GM18517 (cell line): ENCODE data around the gene NCAN.
"Not testable (repeated sequence)": the region's sequence is repeated elsewhere in the genome, so short reads cannot be mapped to it uniquely, and the experiment has no call there.

Experiments
- ATAC-seq: cut with Tn5 transposase; IDR thresholded peaks from one replicate; pipeline ENCODE4 v1.9.1; 2021; ENCODE audit warnings: mild to moderate bottlenecking, moderate library complexity; ENCODE audit not compliant: unreplicated experiment

Gene NCAN

DNA sequence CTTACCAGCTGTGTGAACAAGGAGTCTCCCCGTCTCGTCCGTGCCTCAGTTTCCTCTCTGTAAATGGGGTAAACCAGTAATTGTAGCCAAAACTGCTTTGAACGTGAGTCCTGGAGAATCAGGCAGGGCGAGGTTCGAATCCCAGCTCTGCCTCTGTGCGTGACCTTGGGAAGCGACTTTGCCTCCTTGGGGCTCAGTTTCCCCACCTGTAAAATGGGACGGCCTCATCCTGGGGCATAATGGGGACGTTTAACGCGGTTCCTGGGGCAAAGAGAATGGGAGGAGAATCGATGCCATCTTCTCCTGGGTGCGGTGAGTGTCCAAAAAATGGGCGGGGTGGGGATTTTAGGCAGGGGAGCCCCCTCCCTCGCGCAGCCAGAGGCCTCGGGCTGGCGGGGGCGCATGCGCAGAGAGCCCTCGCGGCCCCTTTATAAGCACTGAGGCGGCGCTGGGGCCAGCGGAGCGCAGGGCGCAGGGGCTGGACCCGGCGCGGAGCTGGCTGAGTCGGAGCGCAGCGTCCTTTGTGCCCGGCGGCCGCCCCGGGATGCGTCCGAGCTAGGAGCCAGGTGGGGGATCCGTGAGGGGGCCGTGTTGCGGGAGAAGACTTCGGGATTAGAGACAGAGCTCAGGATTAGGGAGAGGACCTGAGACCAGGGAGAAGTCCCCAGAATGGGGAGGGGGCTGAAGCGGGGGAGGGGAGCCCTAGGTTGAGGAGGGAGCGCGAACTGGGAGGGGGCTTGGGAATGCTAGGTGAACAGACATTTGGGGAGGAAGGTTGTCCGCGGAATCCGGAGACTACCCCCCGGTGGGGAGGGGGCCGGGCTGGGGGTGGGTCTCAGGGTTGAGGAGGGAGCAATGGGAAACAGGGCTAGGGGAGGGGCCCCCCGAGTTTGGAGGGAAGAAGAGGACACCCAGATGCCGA lies at the start of gene NCAN:
TSS of gene NCAN (plus strand) at position 460 of the 922 bp plus-strand sequence. CDS start 4,996 bp downstream, outside the sequence.
- ATAC-seq = no peak

DNA sequence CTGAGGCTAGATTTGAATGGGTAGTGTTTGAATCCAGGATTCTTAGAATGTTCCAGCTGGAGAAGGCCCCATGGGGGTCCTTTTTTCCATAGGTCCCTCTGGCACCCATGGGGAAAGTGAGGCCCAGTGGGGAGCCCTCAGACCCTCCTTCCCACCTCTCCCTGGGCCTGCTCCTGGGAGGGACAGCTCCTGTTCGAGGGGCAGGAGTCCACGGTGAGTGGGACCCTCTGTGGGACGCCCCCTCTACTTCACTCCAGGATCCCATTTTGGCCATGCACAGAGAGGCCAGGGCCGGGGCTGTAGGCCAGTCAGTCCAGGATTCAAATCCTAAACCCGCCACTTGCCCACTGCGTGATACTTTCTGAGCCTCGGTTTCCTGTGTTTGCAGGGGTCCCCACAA lies 49.3 kb upstream of the NCAN start:
- ATAC-seq = no peak

DNA sequence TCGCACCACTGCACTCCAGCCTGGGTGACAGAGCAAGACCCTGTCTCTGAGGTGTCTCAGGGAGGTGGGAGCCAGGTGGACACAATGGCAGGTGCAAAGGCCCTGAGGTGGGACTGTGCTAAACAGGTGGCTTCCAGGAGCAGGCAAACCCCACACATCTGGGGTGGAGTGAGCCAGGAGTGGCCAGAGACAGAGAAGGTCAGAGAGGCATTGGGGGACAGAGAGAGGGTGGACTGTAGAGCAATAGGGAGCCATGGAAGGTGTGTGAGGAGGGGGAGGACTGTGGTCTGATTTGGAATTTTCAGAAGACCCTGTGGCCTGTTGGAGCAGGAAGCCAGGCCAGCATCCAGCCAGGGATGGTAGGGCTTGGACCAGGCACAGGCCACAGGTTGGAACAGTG lies 46.4 kb upstream of the NCAN start:
- no peak for ATAC-seq

DNA sequence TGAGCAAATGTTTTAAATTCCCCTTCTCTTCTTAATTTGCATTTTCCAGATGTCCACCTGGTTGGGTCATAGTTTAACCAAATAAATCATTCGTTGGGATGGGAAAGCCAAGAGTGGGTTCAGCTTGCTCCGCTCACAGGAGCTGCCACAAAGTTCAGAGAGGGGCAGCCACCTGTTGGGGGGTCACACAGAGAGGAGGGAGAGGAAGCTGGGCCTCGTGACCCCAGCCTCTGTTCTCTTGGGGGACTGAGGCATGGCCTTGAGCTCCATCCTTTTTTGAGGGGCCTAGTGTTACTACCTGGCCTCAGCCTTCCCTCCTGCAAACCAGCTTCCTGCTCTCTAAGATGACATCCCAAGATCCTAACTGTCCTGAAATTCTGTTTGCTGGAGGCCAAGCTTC lies 44.1 kb upstream of the NCAN start:
- ATAC-seq = no peak

DNA sequence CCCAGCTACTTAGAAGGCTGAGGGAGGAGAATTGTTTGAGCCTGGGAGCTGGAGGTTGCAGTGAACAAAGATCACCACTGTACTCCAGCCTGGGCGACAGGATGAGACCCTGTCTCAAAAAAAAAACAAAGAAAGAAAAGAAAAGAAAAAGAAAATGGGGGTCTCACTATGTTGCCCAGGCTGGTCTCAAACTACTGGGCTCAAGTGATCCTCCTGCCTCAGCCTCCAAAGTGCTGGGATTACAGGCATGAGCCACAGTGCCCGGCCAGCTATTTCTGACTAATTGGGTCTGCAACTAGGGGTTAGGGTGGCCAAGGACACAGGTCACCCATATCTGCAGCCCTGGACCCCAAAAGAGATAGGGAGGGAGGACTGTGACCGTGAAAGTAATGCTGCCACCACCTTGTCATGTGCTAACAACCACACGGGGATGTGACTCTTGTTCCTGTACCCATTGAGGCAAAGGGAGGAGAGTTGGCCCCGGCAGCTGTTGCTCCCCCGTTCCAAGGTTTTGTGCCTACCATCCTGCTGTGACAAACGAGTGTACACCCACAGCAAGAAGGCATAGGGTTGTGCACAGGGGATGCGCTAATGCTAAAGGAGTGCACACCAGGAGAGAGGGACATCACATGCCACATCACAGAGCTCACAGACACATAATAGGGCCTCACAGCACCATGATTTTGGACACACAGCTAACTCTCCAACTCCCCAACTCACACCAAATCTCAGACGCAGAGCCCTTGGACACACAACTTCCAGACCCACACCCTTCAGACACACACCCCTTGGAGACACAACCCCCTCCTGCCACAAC lies 42.3 kb upstream of the NCAN start:
- ATAC-seq = peak; percentile 18

DNA sequence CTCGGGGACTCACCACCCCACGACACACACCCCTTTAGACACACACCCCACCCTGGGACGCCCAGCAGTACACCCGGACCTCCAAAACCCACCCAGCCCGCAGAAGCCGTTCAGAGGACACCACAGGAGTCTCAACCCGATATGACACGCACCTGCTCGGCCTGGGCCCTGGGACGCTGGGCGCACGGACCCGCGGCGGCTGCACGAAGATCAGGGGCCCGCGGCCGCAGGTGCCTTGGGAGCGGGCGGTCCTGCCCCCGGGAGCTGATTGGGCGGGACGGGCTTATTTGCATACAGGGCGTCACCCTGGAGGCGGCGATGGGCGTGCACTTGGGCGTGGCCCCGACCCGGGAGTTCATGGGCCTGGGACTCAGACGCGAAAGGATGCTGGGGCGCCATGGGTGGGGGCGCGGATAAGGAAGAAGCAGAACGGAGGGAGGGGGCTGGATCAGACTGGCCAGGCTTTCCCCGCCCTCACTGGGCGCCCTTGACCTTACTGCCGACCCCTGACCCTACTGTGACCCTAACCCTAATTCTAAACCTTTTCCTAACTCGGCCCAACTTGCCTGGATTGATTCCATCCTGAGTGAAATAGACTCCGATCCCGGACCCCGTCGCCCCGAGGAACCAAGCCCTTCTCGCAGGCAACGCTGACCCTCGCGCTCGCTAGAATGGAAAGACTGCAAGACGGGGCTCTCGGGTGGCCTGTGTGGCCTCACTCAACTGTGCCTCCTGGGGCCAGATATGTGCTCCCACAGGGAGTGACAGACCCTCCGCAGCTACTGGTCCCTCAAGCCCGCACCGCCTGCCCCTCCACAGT lies 41.5 kb upstream of the NCAN start, which contains the start of gene MEF2B:
TSS of gene MEF2B (minus strand) at position 211 of the 820 bp plus-strand sequence. CDS start 19,528 bp downstream, outside the sequence.
- peak; percentile 59 for ATAC-seq

DNA sequence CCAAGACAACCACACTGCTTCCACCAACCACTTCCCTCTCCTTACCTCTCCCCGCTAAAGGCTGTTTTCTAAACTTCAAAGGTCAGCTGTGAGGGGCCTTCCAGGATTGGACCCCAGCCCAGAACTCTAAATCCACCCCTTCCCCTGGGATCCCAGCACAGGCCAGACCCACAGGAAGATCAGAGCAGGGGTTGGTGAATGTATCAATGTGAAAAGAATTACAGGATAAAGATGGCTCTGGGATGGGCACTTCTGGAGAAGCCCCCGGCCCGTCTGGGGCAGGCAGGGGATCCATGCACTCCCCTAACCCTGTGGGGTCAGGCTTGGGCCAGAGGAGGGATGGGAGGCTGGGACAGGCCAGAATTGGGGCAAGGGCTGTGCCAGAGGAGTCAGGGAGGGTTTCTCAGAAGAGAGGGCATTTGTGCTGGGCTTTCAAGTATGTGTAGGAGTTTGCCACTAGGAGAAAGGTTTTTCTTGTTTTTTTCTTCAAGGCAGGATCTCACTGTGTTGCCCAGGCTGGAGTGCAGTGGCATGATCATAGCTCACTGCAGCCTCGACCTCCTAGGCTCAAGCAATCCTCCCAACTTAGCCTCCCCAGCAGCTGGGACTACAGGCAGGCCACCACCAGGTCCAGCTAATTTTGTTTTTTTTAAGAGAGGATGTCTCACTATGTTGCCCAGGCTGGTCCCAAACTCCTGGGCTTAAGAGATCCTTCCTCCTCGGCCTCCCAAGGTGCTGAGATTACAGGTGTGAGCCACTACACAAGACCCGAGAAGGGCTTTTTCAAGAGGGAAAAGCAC lies 40.7 kb upstream of the NCAN start:
- no peak for ATAC-seq

DNA sequence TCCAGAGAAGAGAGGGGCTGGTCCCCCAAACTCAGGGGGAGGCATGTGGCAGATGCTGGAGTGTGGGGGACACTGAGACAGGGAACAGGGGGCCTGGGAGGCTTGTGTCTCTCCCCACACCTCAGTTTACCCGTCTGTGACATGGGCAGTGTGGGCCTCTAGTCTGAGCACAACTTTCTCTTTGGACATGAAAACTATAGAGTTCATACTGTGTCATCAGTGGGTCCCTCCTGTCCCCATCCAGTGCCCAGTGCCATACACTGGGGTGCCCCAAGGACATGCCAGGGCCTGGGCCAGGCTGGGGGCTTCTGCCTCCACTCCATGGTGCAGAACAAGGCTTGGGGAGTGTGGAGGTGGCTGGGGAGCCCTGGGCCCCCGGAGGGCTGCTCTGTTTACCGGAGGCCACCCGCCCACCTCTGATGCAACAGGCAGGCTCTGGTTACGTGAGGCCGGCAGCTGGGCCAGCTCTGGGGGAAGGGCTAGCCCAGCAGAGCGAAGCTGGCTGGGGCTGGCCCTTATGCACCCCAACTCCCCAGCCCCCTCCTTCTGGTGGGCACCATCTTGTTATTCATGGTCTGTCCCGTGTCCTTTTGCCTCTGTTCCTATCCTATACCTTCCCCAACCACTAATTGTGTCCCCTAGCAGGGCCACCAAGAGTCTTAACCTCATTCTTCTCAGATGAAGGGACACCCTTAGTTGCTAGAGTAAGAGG lies 39.8 kb upstream of the NCAN start:
- ATAC-seq = no peak

DNA sequence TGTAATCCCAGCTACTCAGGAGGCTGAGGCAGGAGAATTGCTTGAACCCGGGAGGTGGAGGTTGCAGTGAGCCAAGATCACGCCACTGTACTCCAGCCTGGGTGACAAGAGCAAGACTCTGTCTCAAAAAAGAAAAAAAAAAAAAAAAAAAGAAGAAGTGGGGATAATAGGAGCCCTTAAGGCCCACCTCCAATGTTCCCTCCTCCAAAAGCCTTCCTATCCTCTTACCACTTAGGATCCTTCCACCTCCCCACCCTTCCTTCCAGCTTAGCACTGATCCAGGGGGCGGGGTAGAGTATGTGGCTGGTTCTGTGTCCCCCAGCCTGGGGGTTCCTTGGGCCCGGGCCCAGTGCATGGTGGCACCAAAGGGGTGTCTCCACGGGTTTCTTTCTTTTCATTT lies 38.5 kb upstream of the NCAN start:
- ATAC-seq = not testable (repeated sequence)

DNA sequence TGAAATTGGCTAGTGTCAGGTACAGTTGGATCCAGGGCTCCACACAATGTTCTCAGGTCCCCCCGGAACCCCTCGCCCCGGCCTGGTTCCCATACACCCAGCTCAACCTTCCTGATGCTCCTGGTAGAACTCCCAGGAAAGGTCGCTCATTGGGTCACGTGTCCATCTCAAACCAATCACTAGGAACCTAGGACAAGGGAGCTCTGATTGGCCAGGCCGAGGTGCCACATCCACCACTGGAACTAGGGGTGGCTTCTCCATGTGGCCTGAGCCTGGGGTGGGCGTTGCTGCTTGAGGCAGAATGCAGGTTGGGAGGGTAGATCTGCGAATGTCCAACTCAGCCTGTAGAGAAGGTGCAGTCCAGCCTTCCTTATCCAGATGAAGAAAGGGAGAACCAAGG lies 34.8 kb upstream of the NCAN start:
- no peak for ATAC-seq

DNA sequence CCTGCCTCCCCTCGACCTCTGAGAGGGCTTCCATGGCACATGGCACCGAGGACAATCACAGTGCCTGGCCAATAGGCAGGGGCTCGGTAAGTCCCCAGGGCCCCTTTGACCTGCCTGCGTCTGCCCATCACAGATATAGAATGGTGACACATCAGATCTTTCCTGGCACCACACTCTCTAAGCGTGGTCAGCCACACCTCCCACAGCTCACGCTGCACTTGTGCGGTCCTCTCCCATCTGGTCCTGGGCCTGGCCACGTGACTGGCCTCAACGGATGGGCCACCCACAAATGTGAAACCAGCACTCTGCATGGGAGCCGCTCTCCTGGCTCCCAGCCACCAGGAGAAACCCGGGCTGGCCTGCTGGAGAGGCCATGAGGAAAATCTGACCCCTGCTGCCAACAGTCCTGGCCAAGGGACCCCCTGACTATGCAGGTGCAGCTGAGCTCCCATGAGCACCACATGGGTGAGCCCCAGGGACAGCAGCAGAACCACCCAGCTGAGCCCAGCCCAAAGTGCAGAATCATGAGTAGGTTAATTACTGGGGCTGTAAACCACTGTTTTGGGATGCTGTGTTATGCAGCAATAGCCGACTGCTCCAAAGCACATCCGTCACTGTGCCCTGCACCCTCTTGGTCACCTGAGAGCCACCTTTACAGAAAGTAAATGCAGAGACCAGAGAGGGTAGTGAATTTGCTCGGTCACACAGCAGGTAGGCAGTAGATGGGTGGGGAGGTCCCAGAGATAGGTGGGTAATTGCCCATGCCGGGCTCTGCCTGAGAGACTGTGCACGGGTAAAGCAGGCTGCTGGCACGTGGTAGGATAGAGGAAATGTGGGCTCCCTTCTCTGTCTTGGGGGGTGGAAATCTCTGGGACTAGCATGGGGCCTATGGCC lies 32.0 kb upstream of the NCAN start:
- ATAC-seq = no peak

DNA sequence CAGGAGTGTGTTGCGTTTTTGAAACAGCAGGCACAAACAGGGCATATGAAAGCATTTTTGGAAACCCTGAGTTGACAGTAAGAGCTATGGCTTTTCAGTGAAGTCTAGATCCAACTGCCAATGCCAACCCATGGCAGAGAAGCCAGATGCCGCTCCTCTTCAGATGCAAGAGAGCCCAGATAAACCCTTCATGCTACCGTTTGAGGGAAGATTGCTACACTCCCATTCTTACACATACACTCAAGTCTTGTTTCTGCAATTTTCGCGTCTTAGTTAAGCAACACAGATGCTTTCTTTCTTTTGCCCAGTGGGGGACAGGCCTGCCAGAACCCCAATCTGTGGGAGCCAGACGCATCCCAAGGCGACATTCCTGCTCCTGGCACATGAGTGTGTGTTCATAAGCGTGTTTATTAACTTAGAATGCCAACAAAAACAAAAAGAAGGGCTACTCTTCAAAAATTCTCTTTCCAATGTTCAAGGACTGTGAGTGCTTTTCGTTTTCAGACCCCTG lies 30.2 kb upstream of the NCAN start:
- ATAC-seq = no peak

DNA sequence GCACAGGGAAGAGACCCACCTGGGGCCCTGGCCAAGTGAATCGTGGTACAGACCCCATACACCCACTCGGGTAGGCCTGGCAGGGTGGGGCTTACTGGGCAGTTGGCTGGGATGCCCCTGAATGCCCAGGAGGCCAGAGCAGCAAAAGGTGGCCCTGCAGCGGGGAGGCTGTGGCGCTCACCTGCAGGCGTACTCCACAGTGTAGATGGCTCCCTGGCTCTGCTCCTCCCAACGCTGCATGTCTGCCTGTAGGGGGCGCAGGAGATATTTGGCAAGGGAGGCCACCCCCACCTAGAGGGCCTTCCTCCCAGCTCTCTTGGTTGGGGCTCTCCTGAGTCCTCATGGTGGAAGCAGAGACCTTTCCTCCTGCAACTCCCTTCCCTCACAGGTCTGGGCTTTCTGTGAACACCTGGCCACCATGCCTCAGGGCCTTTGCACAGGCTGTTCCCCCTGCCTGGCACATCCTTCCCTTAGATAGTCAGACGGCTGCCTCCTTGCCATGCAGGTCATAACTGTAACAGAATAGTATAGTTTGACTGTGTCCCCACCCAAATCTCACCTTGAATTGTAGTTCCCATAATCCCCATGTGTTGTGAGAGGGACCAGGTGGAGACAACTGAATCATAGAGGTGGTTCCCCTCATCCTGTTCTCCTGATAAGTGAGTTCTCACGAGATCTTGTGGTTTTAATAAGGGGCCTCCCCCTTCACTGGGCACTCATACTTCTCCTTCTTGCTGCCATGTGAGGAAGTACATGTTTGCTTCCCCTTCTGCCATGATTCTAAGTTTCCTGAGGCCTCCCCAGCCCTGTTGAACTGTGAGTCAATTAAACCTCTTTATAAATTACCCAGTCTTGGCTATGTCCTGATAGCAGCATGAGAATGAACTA lies 25.7 kb upstream of the NCAN start:
- no peak for ATAC-seq

DNA sequence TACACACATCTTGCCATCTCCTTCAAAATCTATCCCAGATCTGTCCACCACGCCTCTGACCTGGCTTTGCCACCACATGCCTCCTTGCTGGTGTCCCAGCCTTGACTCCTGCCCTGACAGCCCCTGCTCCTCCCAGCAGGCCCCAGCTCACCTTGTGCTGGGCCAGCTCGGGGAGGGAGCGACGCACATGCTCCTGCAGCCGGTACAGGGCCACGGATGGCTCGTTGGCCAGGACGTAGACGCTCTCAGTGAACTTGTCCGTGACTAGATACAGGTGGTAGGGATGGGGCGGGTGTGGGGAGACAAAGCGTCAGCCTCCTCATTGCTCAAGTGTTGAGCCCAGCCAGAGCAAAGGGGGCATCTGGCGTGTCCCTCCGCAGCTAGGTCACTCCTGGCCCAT lies 25.0 kb upstream of the NCAN start:
- ATAC-seq = no peak

DNA sequence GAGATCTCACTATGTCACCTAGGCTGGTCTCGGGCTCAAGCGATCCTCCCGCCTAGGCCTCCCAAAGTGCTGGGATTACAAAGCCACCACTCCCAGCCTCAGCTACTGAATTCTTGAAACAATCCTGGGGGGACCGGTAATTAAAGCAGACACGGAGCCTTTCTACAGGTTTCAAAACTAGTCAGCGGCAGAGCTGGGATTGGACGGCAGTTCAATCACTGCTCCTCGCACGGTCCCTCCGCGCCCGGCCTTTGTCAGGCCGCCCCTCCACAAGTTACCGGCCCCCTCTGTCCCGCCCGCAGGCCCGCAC lies 20.0 kb upstream of the NCAN start:
- peak; percentile 1 for ATAC-seq

DNA sequence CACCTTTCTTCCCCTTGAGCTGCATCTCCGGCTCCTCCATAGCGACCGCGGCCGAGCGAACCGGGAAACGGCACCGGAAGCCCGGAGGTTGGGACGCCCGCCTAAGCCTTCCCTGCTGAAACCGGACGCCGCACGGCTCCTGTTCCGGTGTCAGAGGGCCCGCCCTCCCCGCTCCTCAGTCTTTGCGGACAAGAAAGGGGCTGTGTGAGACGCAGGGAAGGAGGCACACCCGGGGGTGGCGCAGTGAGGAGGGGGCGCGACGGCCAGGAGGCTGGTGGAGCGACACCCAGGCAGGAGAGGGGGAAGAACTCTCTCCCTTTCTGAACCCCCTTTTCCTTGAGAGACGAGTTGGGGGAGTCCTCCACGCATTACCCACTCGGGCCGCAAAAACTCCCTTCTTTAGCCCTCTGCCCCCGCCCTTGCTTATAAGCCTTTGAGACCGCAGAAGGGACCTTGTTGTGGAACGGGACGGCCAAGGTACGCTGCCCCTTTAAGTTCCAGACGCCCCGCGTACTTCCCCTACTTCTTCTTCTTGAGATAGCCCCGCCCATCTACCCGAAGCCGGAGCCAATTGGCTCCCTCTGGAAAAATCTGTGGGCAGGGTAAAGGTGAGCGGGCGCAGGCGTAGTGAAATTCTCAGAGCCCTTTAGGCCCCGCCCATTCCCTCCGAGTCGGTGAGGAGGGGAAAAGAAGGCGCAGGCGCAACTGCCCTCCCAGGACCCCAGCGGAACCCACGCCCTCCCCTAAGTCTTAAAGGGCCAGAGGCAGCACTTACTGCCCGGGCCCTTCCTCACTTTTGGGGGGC lies 19.5 kb upstream of the NCAN start, which contains the start of the genes BORCS8 and RFXANK:
TSS of gene BORCS8 (minus strand) at position 75 of the 805 bp plus-strand sequence. CDS start at position 40, 35 bp downstream.
TSS of gene RFXANK (plus strand) at position 181 of the 805 bp plus-strand sequence. CDS start 1,689 bp downstream, outside the sequence.
- ATAC-seq = peak; percentile 84
